T-cell (primary cell): Measurements from ENCODE around the gene RHBG. TPM values are rescaled to one million over a fixed set of nuclear protein-coding genes. Genes with fewer than 3 reads are reported as not detected.
"Not testable (repeated sequence)": the region's sequence is repeated elsewhere in the genome, so short reads cannot be mapped to it uniquely, and the experiment has no call there.

Experiments
- ATAC-seq, 4 experiments: fragments of 200-7000 bp in 3 of 4; fragments of 150-1000 bp in 1 of 4; cut with Tn5 transposase; replicated peaks in 1 of 4; 1 replicate in 3 of 4; 2 replicates in 1 of 4; pipeline ENCODE4 v1.10.0; 2021; ENCODE audit warnings: moderate library complexity in 3 of 4, mild to moderate bottlenecking in 2 of 4, moderate number of reproducible peaks in 1 of 4
- CTCF ChIA-PET, 2 donors: fragments of 300-600 bp; sonication (Branson Sonifier 250); formaldehyde crosslinking; loops; one replicate each; lab custom pipeline; 2022; ENCODE audit warnings: antibody characterized with exemption in 2 of 2; lab: Charles Lee
- POLR2A ChIA-PET, 2 donors: fragments of 300-600 bp; sonication (Branson Sonifier 250); formaldehyde crosslinking; loops; one replicate each; lab custom pipeline; 2022; ENCODE audit warnings: antibody characterized with exemption in 2 of 2; lab: Charles Lee
- DNase-seq, 35 experiments: peaks; one replicate each; pipeline versions ENCODE4 v3.0.0 to v3.0.0-alpha.2; 2013 to 2023
- H3K27ac ChIP-seq: one replicate; pipeline ENCODE4 v1.5.1; 2013; ENCODE audit warnings: low read length
- H3K27me3 ChIP-seq, 2 experiments: replicated peaks in 1 of 2; 1 replicate in 1 of 2; 2 replicates in 1 of 2; pipeline versions ENCODE4 v1.6.1 to v1.7.0; 2013; ENCODE audit warnings: low read length in 1 of 2, mixed read lengths in 1 of 2; ENCODE audit not compliant: control insufficient read depth in 2 of 2, insufficient read depth in 2 of 2; ENCODE audit errors: extremely low read depth in 1 of 2
- H3K36me3 ChIP-seq, 2 donors: 1 replicate in 1 of 2; 2 replicates in 1 of 2; pipeline versions ENCODE4 v1.6.1 to v1.7.0; 2013; ENCODE audit warnings: low read length in 1 of 2; ENCODE audit not compliant: control insufficient read depth in 2 of 2, insufficient read depth in 1 of 2; ENCODE audit errors: extremely low read depth in 1 of 2
- H3K4me1 ChIP-seq, 2 experiments: 1 replicate in 1 of 2; 2 replicates in 1 of 2; pipeline versions ENCODE4 v1.6.1 to v1.7.0; 2013; ENCODE audit warnings: low read length in 2 of 2, mixed read lengths in 1 of 2; ENCODE audit not compliant: insufficient read depth in 2 of 2, control insufficient read depth in 1 of 2; ENCODE audit errors: extremely low read depth in 1 of 2
- H3K4me3 ChIP-seq, 2 donors: 1 replicate in 1 of 2; 2 replicates in 1 of 2; pipeline versions ENCODE4 v1.5.1 to v1.7.0; 2013; ENCODE audit warnings: mild to moderate bottlenecking in 2 of 2, low read length in 1 of 2, moderate library complexity in 1 of 2; ENCODE audit not compliant: control insufficient read depth in 1 of 2; ENCODE audit errors: extremely low read depth in 1 of 2
- H3K9me3 ChIP-seq: 2 replicates; pipeline ENCODE4 v1.7.0; 2013
- H3K27ac Mint-ChIP-seq, 2 donors: one replicate each; pipeline ENCODE4 v1.8.0; 2020 to 2021; ENCODE audit warnings: mild to moderate bottlenecking in 2 of 2, mixed read lengths in 2 of 2
- H3K27me3 Mint-ChIP-seq, 2 donors: one replicate each; pipeline ENCODE4 v1.8.0; 2021 to 2022; ENCODE audit warnings: mixed read lengths in 2 of 2
- H3K36me3 Mint-ChIP-seq: one replicate; pipeline ENCODE4 v1.8.0; 2021; ENCODE audit warnings: mixed read lengths
- H3K4me1 Mint-ChIP-seq, 3 donors: one replicate each; pipeline ENCODE4 v1.8.0; 2020 to 2022; ENCODE audit warnings: mixed read lengths in 3 of 3, mild to moderate bottlenecking in 1 of 3
- H3K4me3 Mint-ChIP-seq, 3 donors: one replicate each; pipeline ENCODE4 v1.8.0; 2020 to 2022; ENCODE audit warnings: mild to moderate bottlenecking in 3 of 3, mixed read lengths in 3 of 3, moderate library complexity in 3 of 3
- H3K9me3 Mint-ChIP-seq, 3 donors: one replicate each; pipeline ENCODE4 v1.8.0; 2020 to 2022; ENCODE audit warnings: mixed read lengths in 3 of 3
- WGBS: methylation state at CpG from one replicate; pipeline ENCODE4 v1.1.5; 2013; ENCODE audit warnings: missing lambda C conversion rate; ENCODE audit not compliant: insufficient coverage; 5-methylcytosine and 5-hydroxymethylcytosine counted together
- total RNA-seq, 35 experiments: library from RNA in 6 of 35; stranded (reverse) in 6 of 35; fragments of 120-200 nt in 1 of 35; gene quantifications; one replicate each; pipeline versions ENCODE4 v1.2.1 to v1.2.4 and lab custom pipeline; 2013 to 2026

Gene RHBG
- total RNA-seq, 5 donors from 2014 or later (not counting 1 experiment from before 2014, with no cell fraction given) = 0.35 TPM; not detected in 4

- Mint-ChIP-seq H3K27ac (no peak overlapping the region), H3K4me3 (peak overlapping the region in 1 of 3 donors; percentile 74), H3K4me1 (peaks cover 0 to 4% (median 4%) of the 10 kb centered on the region in 3 donors), H3K36me3 (no peaks in the 10 kb centered on the region), H3K27me3 (peaks cover 41 to 73% of the 10 kb centered on the region in 2 donors), H3K9me3 (no peaks in the 10 kb centered on the region)
- H3K4me1 ChIP-seq = peaks cover 0 to 10% of the 10 kb centered on the region in 2 experiments
- DNase-seq = no peak
- peaks cover 9 to 81% of the 10 kb centered on the region in 2 experiments for H3K27me3 ChIP-seq
- no peak overlapping the region for H3K27ac ChIP-seq
- H3K36me3 ChIP-seq = no peaks in the 10 kb centered on the region
- 80% methylated on average over 1 of the region's 7 CpGs for WGBS
- no peak for ATAC-seq
- no peak overlapping the region for H3K4me3 ChIP-seq
- no peaks in the 10 kb centered on the region for H3K9me3 ChIP-seq
- ChIA-PET CTCF (no interaction called here), POLR2A (no interaction called here)
These were observed 803 bp upstream of the RHBG start for GRCh38 chr1:156368157-156368658.

GRCh38 chr1:156369685-156370286, 775 bp downstream of the RHBG start:
- Mint-ChIP-seq H3K27me3 (peaks cover 38 to 69% of the 10 kb centered on the region in 2 donors), H3K4me3 (peak overlapping the region; percentile 56 to 74 (median 72))
- H3K9me3 Mint-ChIP-seq, H3K4me1 Mint-ChIP-seq, H3K4me3 ChIP-seq, CTCF ChIA-PET, H3K27ac ChIP-seq, POLR2A ChIA-PET, ATAC-seq, H3K36me3 Mint-ChIP-seq, DNase-seq, H3K9me3 ChIP-seq, H3K27ac Mint-ChIP-seq, H3K36me3 ChIP-seq: not testable (repeated sequence)
- peaks cover 6 to 77% of the 10 kb centered on the region in 2 experiments for H3K27me3 ChIP-seq
- peaks cover 0 to 10% of the 10 kb centered on the region in 2 experiments for H3K4me1 ChIP-seq
- WGBS = 92% methylated on average over 4 of the region's 10 CpGs

GRCh38 chr1:156371553-156372264, 2.7 kb downstream of the RHBG start:
- POLR2A ChIA-PET = interaction anchor here in 1 of 2 donors (0.5 kb wide), 1 partner anchor 86 kb away, joined by 5 read pairs; no protein-coding TSS in a partner anchor
- no peaks in the 10 kb centered on the region for H3K36me3 Mint-ChIP-seq
- 40% methylated on average over 6 of the region's 7 CpGs for WGBS
- CTCF ChIA-PET = interaction anchor here (0.5 to 1.1 kb wide), 3 partner anchors 9 to 1360 kb away, joined by 3 read pairs; no protein-coding TSS in a partner anchor
- H3K27me3 Mint-ChIP-seq = peaks cover 40 to 62% of the 10 kb centered on the region in 2 donors
- Histone ChIP-seq H3K27me3 (peaks cover 6 to 74% of the 10 kb centered on the region in 2 experiments), H3K4me3 (no peak overlapping the region), H3K4me1 (peaks cover 0 to 10% of the 10 kb centered on the region in 2 experiments), H3K27ac (no peak overlapping the region), H3K9me3 (no peaks in the 10 kb centered on the region), H3K36me3 (no peaks in the 10 kb centered on the region)
- DNase-seq (no peak), ATAC-seq (no peak)
- H3K27ac Mint-ChIP-seq = no peak overlapping the region
- peaks cover 0 to 4% (median 4%) of the 10 kb centered on the region in 3 donors for H3K4me1 Mint-ChIP-seq
- no peak overlapping the region for H3K4me3 Mint-ChIP-seq
- H3K9me3 Mint-ChIP-seq = no peaks in the 10 kb centered on the region

- peaks cover 0 to 10% of the 10 kb centered on the region in 2 experiments for H3K4me1 ChIP-seq
- Mint-ChIP-seq H3K27me3 (peaks cover 42 to 59% of the 10 kb centered on the region in 2 donors), H3K4me3 (no peak overlapping the region), H3K36me3 (no peaks in the 10 kb centered on the region), H3K27ac (no peak overlapping the region), H3K4me1 (peaks cover 0 to 4% (median 4%) of the 10 kb centered on the region in 3 donors), H3K9me3 (no peaks in the 10 kb centered on the region)
- DNase-seq (no peak), ATAC-seq (no peak)
- ChIA-PET POLR2A (no interaction called here), CTCF (no interaction called here)
- no peak overlapping the region for H3K4me3 ChIP-seq
- no peaks in the 10 kb centered on the region for H3K9me3 ChIP-seq
- peaks cover 6 to 73% of the 10 kb centered on the region in 2 experiments for H3K27me3 ChIP-seq
- H3K36me3 ChIP-seq = no peaks in the 10 kb centered on the region
- no peak overlapping the region for H3K27ac ChIP-seq
These were observed 3.2 kb downstream of the RHBG start for GRCh38 chr1:156372265-156372586.

GRCh38 chr1:156372876-156373275, 3.9 kb downstream of the RHBG start:
- Mint-ChIP-seq H3K4me3 (no peak overlapping the region), H3K36me3 (no peaks in the 10 kb centered on the region), H3K9me3 (no peaks in the 10 kb centered on the region), H3K27ac (no peak overlapping the region), H3K4me1 (peaks cover 0 to 4% (median 4%) of the 10 kb centered on the region in 3 donors), H3K27me3 (peaks cover 36 to 57% of the 10 kb centered on the region in 2 donors)
- no peaks in the 10 kb centered on the region for H3K36me3 ChIP-seq
- no peak overlapping the region for H3K27ac ChIP-seq
- no peak overlapping the region for H3K4me3 ChIP-seq
- no CpG with 5 or more reads among the region's 4 CpGs for WGBS
- POLR2A ChIA-PET = no interaction called here
- ATAC-seq (no peak), DNase-seq (no peak)
- peaks cover 4 to 73% of the 10 kb centered on the region in 2 experiments for H3K27me3 ChIP-seq
- CTCF ChIA-PET = no interaction called here
- no peaks in the 10 kb centered on the region for H3K9me3 ChIP-seq
- H3K4me1 ChIP-seq = peaks cover 0 to 10% of the 10 kb centered on the region in 2 experiments

GRCh38 chr1:156373546-156373945, 4.5 kb downstream of the RHBG start:
- Mint-ChIP-seq H3K9me3 (no peaks in the 10 kb centered on the region), H3K36me3 (no peaks in the 10 kb centered on the region), H3K4me3 (no peak overlapping the region), H3K27me3 (peaks cover 32 to 50% of the 10 kb centered on the region in 2 donors), H3K27ac (no peak overlapping the region), H3K4me1 (peaks cover 0 to 4% (median 4%) of the 10 kb centered on the region in 3 donors)
- ATAC-seq = no peak
- ChIA-PET CTCF (no interaction called here), POLR2A (no interaction called here)
- H3K4me3 ChIP-seq = no peak overlapping the region
- H3K4me1 ChIP-seq = peaks cover 0 to 10% of the 10 kb centered on the region in 2 experiments
- DNase-seq = no peak
- H3K27ac ChIP-seq = no peak overlapping the region
- no peaks in the 10 kb centered on the region for H3K9me3 ChIP-seq
- no peaks in the 10 kb centered on the region for H3K36me3 ChIP-seq
- H3K27me3 ChIP-seq = peaks cover 4 to 70% of the 10 kb centered on the region in 2 experiments
